Caco-2 (cell line): Measurements from ENCODE around the gene RGS13. TPM values are rescaled to one million over a fixed set of nuclear protein-coding genes. Genes with fewer than 3 reads are reported as not detected.

ENCODE experiments used
- BruUV-seq: library from RNA; stranded (reverse); fragments of 400-500 nt; replicated peaks from 2 replicates; lab custom pipeline; 2021; lab: Mats Ljungman, UMichigan
- CTCF ChIA-PET: fragments of 300-600 bp; sonication (Branson Sonifier 250); formaldehyde crosslinking; loops from one replicate; lab custom pipeline; 2022; ENCODE audit warnings: antibody characterized with exemption; lab: Charles Lee
- POLR2A ChIA-PET: fragments of 300-600 bp; sonication (Branson Sonifier 250); formaldehyde crosslinking; loops from one replicate; lab custom pipeline; 2022; ENCODE audit warnings: antibody characterized with exemption; lab: Charles Lee
- DNase-seq, 2 experiments: peaks; one replicate each; pipeline versions ENCODE4 v3.0.0 to v3.0.0-alpha.2; 2020 to 2022
- H3K27me3 ChIP-seq: replicated peaks from 2 replicates; pipeline ENCODE4 v1.6.0; 2011; ENCODE audit warnings: low read length; ENCODE audit not compliant: control insufficient read depth, insufficient read depth
- H3K36me3 ChIP-seq: 2 replicates; pipeline ENCODE4 v1.5.1; 2011; ENCODE audit warnings: low read length; ENCODE audit not compliant: control insufficient read depth, insufficient read depth
- H3K4me1 ChIP-seq: fragments of 250-450 bp; sonication (Bioruptor Pico); 2 replicates; pipeline ENCODE4 v1.5.1; 2020; ENCODE audit warnings: mild to moderate bottlenecking
- H3K4me3 ChIP-seq: 2 replicates; pipeline ENCODE4 v1.5.1; 2011; ENCODE audit warnings: low read depth, mild to moderate bottlenecking, control low read depth, low read length
- H3K9me3 ChIP-seq: fragments of 250-450 bp; sonication (Bioruptor Pico); 2 replicates; pipeline ENCODE4 v1.5.1; 2020; ENCODE audit warnings: mild to moderate bottlenecking, moderate library complexity
- H3K27ac Mint-ChIP-seq: one replicate; pipeline ENCODE4 v1.8.0; 2022; ENCODE audit warnings: mixed read lengths; ENCODE audit not compliant: unreplicated experiment
- H3K27me3 Mint-ChIP-seq: one replicate; pipeline ENCODE4 v1.8.0; 2022; ENCODE audit warnings: mixed read lengths; ENCODE audit not compliant: insufficient read depth, unreplicated experiment
- H3K36me3 Mint-ChIP-seq: one replicate; pipeline ENCODE4 v1.8.0; 2022; ENCODE audit warnings: mild to moderate bottlenecking, mixed read lengths; ENCODE audit not compliant: insufficient read depth, unreplicated experiment
- H3K4me1 Mint-ChIP-seq: one replicate; pipeline ENCODE4 v1.8.0; 2022; ENCODE audit warnings: low read depth, mixed read lengths; ENCODE audit not compliant: unreplicated experiment
- H3K4me3 Mint-ChIP-seq: one replicate; pipeline ENCODE4 v1.8.0; 2022; ENCODE audit warnings: mild to moderate bottlenecking, moderate library complexity, mixed read lengths; ENCODE audit not compliant: unreplicated experiment
- H3K9me3 Mint-ChIP-seq: one replicate; pipeline ENCODE4 v1.8.0; 2022; ENCODE audit warnings: mixed read lengths; ENCODE audit not compliant: unreplicated experiment
- CTCF ChIP-seq, 2 experiments: fragments of 200-600 bp in 1 of 2; IDR thresholded peaks; 1 replicate in 1 of 2; 2 replicates in 1 of 2; pipeline versions ENCODE4 v1.5.1 to v1.8.0; 2011 to 2022; ENCODE audit warnings: antibody characterized with exemption in 1 of 2, control low read depth in 1 of 2, inconsistent platforms in 1 of 2, low read depth in 1 of 2, low read length in 1 of 2, mild to moderate bottlenecking in 1 of 2, moderate library complexity in 1 of 2; ENCODE audit not compliant: insufficient read depth in 1 of 2, severe bottlenecking in 1 of 2, unreplicated experiment in 1 of 2
- intact Hi-C: fragments of 100-400 bp; cut with micrococcal nuclease; formaldehyde crosslinking; loops from one replicate; pipeline ENCODE4 v1.10.0; 2022; ENCODE audit not compliant: unreplicated experiment
- total RNA-seq: library from RNA; stranded (reverse); gene quantifications from 2 replicates; pipeline ENCODE4 v1.2.3, GENCODE V29; 2022

RGS13 gene
- total RNA-seq, 1 experiment from 2014 or later: not detected

GRCh38 chr1:192603218-192603787 lies 32.6 kb upstream of the RGS13 start:
- TF ChIP-seq CTCF (IDR thresholded peaks at IDR 0.05; ENCODE audit: insufficient read depth in 1 of 2, low read depth in 1 of 2, low read length in 1 of 2, severe bottlenecking in 1 of 2, unreplicated experiment in 1 of 2): no peak
- no peaks in the 10 kb centered on the region for H3K36me3 Mint-ChIP-seq
- H3K4me3 Mint-ChIP-seq: no peak overlapping the region
- POLR2A ChIA-PET: no interaction called here
- no peaks in the 10 kb centered on the region for H3K9me3 Mint-ChIP-seq
- Histone ChIP-seq H3K4me1 (no peaks in the 10 kb centered on the region), H3K9me3 (no peaks in the 10 kb centered on the region), H3K27me3 (no peaks in the 10 kb centered on the region), H3K4me3 (no peak overlapping the region), H3K36me3 (no peaks in the 10 kb centered on the region)
- CTCF ChIA-PET: interaction anchor here (0.6 kb wide), 1 partner anchor 128 kb away, joined by 3 read pairs; no protein-coding TSS in a partner anchor
- DNase-seq: no peak
- no TSS peak for BruUV-seq
- no peak overlapping the region for H3K27ac Mint-ChIP-seq
- no peaks in the 10 kb centered on the region for H3K4me1 Mint-ChIP-seq
- intact Hi-C loops: no loop called here
- H3K27me3 Mint-ChIP-seq: peaks cover 7% of the 10 kb centered on the region

DNA sequence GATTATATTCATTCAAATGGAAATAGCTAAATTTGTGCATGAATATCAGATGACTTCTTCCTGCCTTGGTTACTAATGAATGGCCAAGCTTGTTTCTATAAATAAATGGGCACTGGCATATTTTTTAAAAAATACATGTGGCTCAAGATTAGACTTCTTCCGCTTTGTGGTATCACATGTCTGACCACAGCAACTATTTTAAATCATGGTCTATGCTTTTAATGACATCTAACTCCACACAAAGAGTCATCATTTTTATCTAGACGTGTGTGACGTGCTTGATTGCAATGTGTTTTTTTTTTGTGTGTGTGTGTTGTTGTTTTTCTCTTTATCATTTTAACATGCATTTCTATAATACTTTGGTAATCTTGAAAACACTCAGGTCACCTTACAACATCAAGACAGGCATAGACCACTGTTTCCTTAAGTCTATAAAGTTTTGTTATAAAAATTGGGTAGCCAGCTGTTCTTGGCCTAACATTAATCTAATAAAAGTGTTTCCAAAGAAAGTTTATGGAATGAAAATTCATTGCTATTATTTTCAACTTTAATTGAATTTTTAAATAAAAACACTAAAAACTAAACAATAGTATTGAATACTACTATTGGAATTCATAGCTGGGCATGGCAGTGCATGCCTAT lies 30.8 kb upstream of the RGS13 start:
- no peak overlapping the region for H3K4me3 Mint-ChIP-seq
- intact Hi-C loops: no loop called here
- Histone ChIP-seq H3K4me1 (no peaks in the 10 kb centered on the region), H3K4me3 (no peak overlapping the region), H3K36me3 (no peaks in the 10 kb centered on the region), H3K27me3 (no peaks in the 10 kb centered on the region), H3K9me3 (no peaks in the 10 kb centered on the region)
- H3K36me3 Mint-ChIP-seq: no peaks in the 10 kb centered on the region
- ChIA-PET POLR2A (no interaction called here), CTCF (no interaction called here)
- H3K4me1 Mint-ChIP-seq: no peaks in the 10 kb centered on the region
- TF ChIP-seq CTCF (IDR thresholded peaks at IDR 0.05; ENCODE audit: insufficient read depth in 1 of 2, low read depth in 1 of 2, low read length in 1 of 2, severe bottlenecking in 1 of 2, unreplicated experiment in 1 of 2): no peak
- H3K27me3 Mint-ChIP-seq: peaks cover 7% of the 10 kb centered on the region
- DNase-seq: no peak
- H3K27ac Mint-ChIP-seq: no peak overlapping the region
- no TSS peak for BruUV-seq
- no peaks in the 10 kb centered on the region for H3K9me3 Mint-ChIP-seq

DNA sequence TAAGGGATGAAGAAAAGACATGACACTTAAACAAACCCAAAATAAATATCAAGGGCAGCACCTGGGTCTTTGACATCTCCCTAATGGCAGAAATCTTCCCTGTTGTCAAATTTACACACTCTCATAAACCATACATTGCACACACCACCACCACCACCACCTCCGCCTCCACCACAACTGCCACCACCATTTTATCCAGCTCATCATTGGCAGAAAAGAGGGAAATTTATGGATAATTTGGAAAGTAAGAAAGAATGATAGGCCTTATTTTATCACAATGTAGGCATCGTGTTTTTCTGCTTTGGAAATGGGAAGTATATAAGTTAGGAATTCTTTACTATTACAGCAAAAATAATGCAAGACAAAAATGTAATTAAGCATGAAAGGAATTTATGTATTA lies 27.3 kb upstream of the RGS13 start:
- TF ChIP-seq CTCF (IDR thresholded peaks at IDR 0.05; ENCODE audit: insufficient read depth in 1 of 2, low read depth in 1 of 2, low read length in 1 of 2, severe bottlenecking in 1 of 2, unreplicated experiment in 1 of 2): no peak
- Mint-ChIP-seq H3K9me3 (no peaks in the 10 kb centered on the region), H3K27ac (no peak overlapping the region), H3K4me3 (no peak overlapping the region), H3K36me3 (no peaks in the 10 kb centered on the region), H3K27me3 (peaks cover 2% of the 10 kb centered on the region), H3K4me1 (no peaks in the 10 kb centered on the region)
- BruUV-seq: no TSS peak
- no peak for DNase-seq
- CTCF ChIA-PET: no interaction called here
- Histone ChIP-seq H3K27me3 (no peaks in the 10 kb centered on the region), H3K9me3 (no peaks in the 10 kb centered on the region), H3K4me3 (no peak overlapping the region), H3K36me3 (no peaks in the 10 kb centered on the region), H3K4me1 (no peaks in the 10 kb centered on the region)
- intact Hi-C loops: no loop called here
- POLR2A ChIA-PET: no interaction called here
